ENCODE results near the gene KREMEN1. TPM values are rescaled to one million over a fixed set of nuclear protein-coding genes. Genes with fewer than 3 reads are reported as not detected.

KREMEN1 gene
- total and polyA plus RNA-seq, 9 of the 15 experiments (the other 6 are each of a cell fraction or from before 2014, with no cell fraction given) = 0.69 to 11.5 (median 4.3) TPM

- Histone ChIP-seq H2AFZ (ENCODE audit: low read depth, low read length) (peak overlapping the region; percentile 81), H4K20me1 (replicated peaks; ENCODE audit: control insufficient read depth, insufficient read depth, low read length) (no peaks in the 10 kb centered on the region), H3K36me3 (ENCODE audit: control insufficient read depth, insufficient read depth, low read length) (no peaks in the 10 kb centered on the region), H3K9me3 (replicated peaks; ENCODE audit: control insufficient read depth, insufficient read depth, low read depth, low read length) (no peaks in the 10 kb centered on the region), H3K79me2 (ENCODE audit: control insufficient read depth, insufficient read depth, low read length) (no peaks in the 10 kb centered on the region), H3K4me3 (peak overlapping the region; percentile 51), H3K27me3 (ENCODE audit: control insufficient read depth in 2 of 2, insufficient read depth in 2 of 2, low read length in 2 of 2) (no peaks in the 10 kb centered on the region), H3K4me2 (ENCODE audit: insufficient read depth, low read length) (peak overlapping the region; percentile 57), H3K4me1 (replicated peaks in 1 of 2; ENCODE audit: control insufficient read depth in 2 of 2, insufficient read depth in 2 of 2, low read length in 2 of 2) (peaks cover 4 to 34% of the 10 kb centered on the region in 2 experiments; a peak in 4 of 5 replicates), H3K27ac (ENCODE audit: extremely low read depth, low read depth, low read length) (peak overlapping the region; percentile 16), H3K9ac (ENCODE audit: insufficient read depth in 1 of 2, low read depth in 2 of 2, low read length in 2 of 2) (peak overlapping the region in 1 of 2 experiments; percentile 84; a peak in 2 of 4 replicates), H3K9me1 (ENCODE audit: control insufficient read depth, insufficient read depth, low read length) (no peaks in the 10 kb centered on the region)
- POLR2A ChIA-PET = interaction anchor here (0.6 to 1.3 kb wide), 4 partner anchors 18 to 613 kb away, joined by 3 read pairs; no protein-coding TSS in a partner anchor
- FAIRE-seq = peak; percentile 48
- no TSS peak for BruUV-seq (replicated peaks)
- DNase-seq (ENCODE audit: extremely low read depth in 1 of 4, low spot score in 3 of 4) = peak; percentile 88 to 95 (median 94)
- CTCF ChIA-PET (ENCODE audit: low intra/inter-chr PET ratio) = no interaction called here
- ATAC-seq = peak; percentile 99
- in situ Hi-C loops (cut with MboI) = no loop called here
- intact Hi-C loops (cut with micrococcal nuclease) = no loop called here
- 28% methylated on average over 19 of the region's 41 CpGs for WGBS (ENCODE audit: insufficient coverage, low coverage, missing lambda C conversion rate)
- TF ChIP-seq, protein P1, sequence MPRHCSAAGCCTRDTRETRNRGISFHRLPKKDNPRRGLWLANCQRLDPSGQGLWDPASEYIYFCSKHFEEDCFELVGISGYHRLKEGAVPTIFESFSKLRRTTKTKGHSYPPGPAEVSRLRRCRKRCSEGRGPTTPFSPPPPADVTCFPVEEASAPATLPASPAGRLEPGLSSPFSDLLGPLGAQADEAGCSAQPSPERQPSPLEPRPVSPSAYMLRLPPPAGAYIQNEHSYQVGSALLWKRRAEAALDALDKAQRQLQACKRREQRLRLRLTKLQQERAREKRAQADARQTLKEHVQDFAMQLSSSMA (CRISPR knock-in tag; IDR thresholded peaks at IDR 0.05) = no peak
- TF ChIP-seq ZFX (CRISPR knock-in tag; IDR thresholded peaks at IDR 0.05) = peak; percentile 30; the same call in 1 of the 2 replicates
- TF ChIP-seq SMARCE1 (IDR thresholded peaks at IDR 0.05) = no peak
- TF ChIP-seq CCNT2 (IDR thresholded peaks at IDR 0.05; ENCODE audit: borderline replicate concordance, extremely low read depth, insufficient read length, low read depth, low read length) = peak; percentile 53
- peak; percentile 32 for TF ChIP-seq VEZF1 (CRISPR knock-in tag; IDR thresholded peaks at IDR 0.05)
- TF ChIP-seq, protein P2, sequence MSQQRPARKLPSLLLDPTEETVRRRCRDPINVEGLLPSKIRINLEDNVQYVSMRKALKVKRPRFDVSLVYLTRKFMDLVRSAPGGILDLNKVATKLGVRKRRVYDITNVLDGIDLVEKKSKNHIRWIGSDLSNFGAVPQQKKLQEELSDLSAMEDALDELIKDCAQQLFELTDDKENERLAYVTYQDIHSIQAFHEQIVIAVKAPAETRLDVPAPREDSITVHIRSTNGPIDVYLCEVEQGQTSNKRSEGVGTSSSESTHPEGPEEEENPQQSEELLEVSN (IDR thresholded peaks at IDR 0.05; ENCODE audit: borderline replicate concordance in 1 of 2, extremely low read depth in 1 of 2, insufficient read depth in 1 of 2, insufficient read length in 1 of 2, low read depth in 1 of 2, low read length in 1 of 2, poor library complexity in 1 of 2, severe bottlenecking in 1 of 2) = peak in 1 of 2 experiments; percentile 17
- no peak for TF ChIP-seq L3MBTL2 (IDR thresholded peaks at IDR 0.05)
- 0 out of 2 replicates have a peak, but pooled peaks have one; percentile 27 for TF ChIP-seq SP1 (CRISPR knock-in tag; IDR thresholded peaks at IDR 0.05)
- no peak for TF ChIP-seq NR2C1 (IDR thresholded peaks at IDR 0.05)
- peak; percentile 67 for TF ChIP-seq NR2C1 (tag; IDR thresholded peaks at IDR 0.05)
- TF ChIP-seq, protein P3, sequence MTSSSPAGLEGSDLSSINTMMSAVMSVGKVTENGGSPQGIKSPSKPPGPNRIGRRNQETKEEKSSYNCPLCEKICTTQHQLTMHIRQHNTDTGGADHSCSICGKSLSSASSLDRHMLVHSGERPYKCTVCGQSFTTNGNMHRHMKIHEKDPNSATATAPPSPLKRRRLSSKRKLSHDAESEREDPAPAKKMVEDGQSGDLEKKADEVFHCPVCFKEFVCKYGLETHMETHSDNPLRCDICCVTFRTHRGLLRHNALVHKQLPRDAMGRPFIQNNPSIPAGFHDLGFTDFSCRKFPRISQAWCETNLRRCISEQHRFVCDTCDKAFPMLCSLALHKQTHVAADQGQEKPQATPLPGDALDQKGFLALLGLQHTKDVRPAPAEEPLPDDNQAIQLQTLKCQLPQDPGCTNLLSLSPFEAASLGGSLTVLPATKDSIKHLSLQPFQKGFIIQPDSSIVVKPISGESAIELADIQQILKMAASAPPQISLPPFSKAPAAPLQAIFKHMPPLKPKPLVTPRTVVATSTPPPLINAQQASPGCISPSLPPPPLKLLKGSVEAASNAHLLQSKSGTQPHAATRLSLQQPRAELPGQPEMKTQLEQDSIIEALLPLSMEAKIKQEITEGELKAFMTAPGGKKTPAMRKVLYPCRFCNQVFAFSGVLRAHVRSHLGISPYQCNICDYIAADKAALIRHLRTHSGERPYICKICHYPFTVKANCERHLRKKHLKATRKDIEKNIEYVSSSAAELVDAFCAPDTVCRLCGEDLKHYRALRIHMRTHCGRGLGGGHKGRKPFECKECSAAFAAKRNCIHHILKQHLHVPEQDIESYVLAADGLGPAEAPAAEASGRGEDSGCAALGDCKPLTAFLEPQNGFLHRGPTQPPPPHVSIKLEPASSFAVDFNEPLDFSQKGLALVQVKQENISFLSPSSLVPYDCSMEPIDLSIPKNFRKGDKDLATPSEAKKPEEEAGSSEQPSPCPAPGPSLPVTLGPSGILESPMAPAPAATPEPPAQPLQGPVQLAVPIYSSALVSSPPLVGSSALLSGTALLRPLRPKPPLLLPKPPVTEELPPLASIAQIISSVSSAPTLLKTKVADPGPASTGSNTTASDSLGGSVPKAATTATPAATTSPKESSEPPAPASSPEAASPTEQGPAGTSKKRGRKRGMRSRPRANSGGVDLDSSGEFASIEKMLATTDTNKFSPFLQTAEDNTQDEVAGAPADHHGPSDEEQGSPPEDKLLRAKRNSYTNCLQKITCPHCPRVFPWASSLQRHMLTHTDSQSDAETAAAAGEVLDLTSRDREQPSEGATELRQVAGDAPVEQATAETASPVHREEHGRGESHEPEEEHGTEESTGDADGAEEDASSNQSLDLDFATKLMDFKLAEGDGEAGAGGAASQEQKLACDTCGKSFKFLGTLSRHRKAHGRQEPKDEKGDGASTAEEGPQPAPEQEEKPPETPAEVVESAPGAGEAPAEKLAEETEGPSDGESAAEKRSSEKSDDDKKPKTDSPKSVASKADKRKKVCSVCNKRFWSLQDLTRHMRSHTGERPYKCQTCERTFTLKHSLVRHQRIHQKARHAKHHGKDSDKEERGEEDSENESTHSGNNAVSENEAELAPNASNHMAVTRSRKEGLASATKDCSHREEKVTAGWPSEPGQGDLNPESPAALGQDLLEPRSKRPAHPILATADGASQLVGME (CRISPR knock-in tag; IDR thresholded peaks at IDR 0.05) = no peak
Observed at GRCh38 chr22:29072193-29072978, 449 bp upstream of the KREMEN1 start.
